Vagina (tissue), 2 donors: ENCODE data around the gene PFDN1.

ENCODE experiments used
- POLR2AphosphoS5 ChIP-seq, 2 donors: sonication (generic); formaldehyde crosslinking; IDR thresholded peaks; one replicate each; pipeline ENCODE4 v1.9.0; 2017; ENCODE audit warnings: antibody characterized with exemption in 2 of 2, mild to moderate bottlenecking in 2 of 2, low read depth in 1 of 2; ENCODE audit not compliant: insufficient read depth in 1 of 2
- TF ChIP-seq, protein P1 (sequence below), 3 experiments: fragments of 450-650 bp in 2 of 3; fragments of 200-600 bp in 1 of 3; sonication (generic) in 1 of 3; IDR thresholded peaks; one replicate each; pipeline ENCODE4 v1.5.1; 2017 to 2019; ENCODE audit warnings: antibody characterized with exemption in 3 of 3, mild to moderate bottlenecking in 2 of 3, moderate library complexity in 2 of 3

DNA sequence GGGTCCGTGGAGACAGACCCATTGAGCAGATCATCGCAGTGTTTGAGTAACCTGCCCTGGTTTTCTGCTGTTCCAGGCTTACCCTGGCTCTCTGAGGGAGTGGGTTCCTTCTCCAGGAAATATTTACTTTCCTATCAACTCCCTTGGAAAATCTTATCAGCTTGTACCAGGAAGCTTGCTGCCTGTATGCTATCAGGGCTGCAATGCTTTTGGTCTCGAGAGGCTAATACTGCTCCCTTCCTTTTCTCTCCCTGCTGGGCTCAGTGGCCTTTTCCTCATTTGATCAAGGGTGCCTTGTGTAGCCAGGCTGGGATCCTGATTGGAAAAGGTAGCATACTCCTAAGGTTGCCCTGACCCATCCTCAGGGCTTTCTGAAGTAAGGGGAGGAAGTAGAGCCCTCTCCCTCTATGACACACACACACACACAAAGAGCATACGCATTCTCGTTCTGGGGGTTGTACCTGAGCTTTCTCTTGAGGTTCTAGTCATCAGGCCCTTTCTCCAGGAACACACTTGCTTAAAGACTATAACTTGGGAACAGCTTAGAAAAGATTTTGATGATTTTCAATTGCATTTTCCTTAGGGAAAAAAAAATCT, 86.3 kb downstream of the PFDN1 start:
- TF ChIP-seq, protein P1, sequence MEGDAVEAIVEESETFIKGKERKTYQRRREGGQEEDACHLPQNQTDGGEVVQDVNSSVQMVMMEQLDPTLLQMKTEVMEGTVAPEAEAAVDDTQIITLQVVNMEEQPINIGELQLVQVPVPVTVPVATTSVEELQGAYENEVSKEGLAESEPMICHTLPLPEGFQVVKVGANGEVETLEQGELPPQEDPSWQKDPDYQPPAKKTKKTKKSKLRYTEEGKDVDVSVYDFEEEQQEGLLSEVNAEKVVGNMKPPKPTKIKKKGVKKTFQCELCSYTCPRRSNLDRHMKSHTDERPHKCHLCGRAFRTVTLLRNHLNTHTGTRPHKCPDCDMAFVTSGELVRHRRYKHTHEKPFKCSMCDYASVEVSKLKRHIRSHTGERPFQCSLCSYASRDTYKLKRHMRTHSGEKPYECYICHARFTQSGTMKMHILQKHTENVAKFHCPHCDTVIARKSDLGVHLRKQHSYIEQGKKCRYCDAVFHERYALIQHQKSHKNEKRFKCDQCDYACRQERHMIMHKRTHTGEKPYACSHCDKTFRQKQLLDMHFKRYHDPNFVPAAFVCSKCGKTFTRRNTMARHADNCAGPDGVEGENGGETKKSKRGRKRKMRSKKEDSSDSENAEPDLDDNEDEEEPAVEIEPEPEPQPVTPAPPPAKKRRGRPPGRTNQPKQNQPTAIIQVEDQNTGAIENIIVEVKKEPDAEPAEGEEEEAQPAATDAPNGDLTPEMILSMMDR (IDR thresholded peaks at IDR 0.05) = no peak
- TF ChIP-seq POLR2AphosphoS5 (IDR thresholded peaks at IDR 0.05; ENCODE audit: insufficient read depth in 1 of 2, low read depth in 1 of 2) = no peak
